GM18873 (cell line): ENCODE measurements around the gene WWC2.
"Not testable (repeated sequence)": the region's sequence is repeated elsewhere in the genome, so short reads cannot be mapped to it uniquely, and the experiment has no call there.

ENCODE experiments used
- ATAC-seq: cut with Tn5 transposase; IDR thresholded peaks from one replicate; pipeline ENCODE4 v1.9.1; 2021; ENCODE audit warnings: mild to moderate bottlenecking, moderate library complexity, moderate number of reproducible peaks; ENCODE audit not compliant: unreplicated experiment, low FRiP score

The WWC2 gene

GRCh38 chr4:183139972-183140570 is 41.0 kb downstream of the WWC2 start:
- ATAC-seq = no peak

- ATAC-seq = no peak
Observed at GRCh38 chr4:183140911-183141320, 41.9 kb downstream of the WWC2 start.

- ATAC-seq = no peak
Observed at GRCh38 chr4:183141997-183142396, 42.9 kb downstream of the WWC2 start.

- no peak for ATAC-seq
Observed at GRCh38 chr4:183142571-183143550, 43.8 kb downstream of the WWC2 start.

- ATAC-seq = no peak
Observed at GRCh38 chr4:183144787-183145186, 45.7 kb downstream of the WWC2 start.

- no peak for ATAC-seq
Observed at GRCh38 chr4:183145773-183146172, 46.7 kb downstream of the WWC2 start.

- no peak for ATAC-seq
Observed at GRCh38 chr4:183146478-183146877, 47.4 kb downstream of the WWC2 start.

- ATAC-seq = no peak
Observed at GRCh38 chr4:183147196-183147595, 48.1 kb downstream of the WWC2 start.

- no peak for ATAC-seq
Observed at GRCh38 chr4:183147983-183148382, 48.9 kb downstream of the WWC2 start.

- no peak for ATAC-seq
Observed at GRCh38 chr4:183149616-183150539, 50.8 kb downstream of the WWC2 start.

- ATAC-seq = not testable (repeated sequence)
Observed at GRCh38 chr4:183150664-183151063, 51.6 kb downstream of the WWC2 start.

- not testable (repeated sequence) for ATAC-seq
Observed at GRCh38 chr4:183152232-183152631, 53.2 kb downstream of the WWC2 start.

GRCh38 chr4:183153190-183153916 is 54.3 kb downstream of the WWC2 start:
- no peak for ATAC-seq

- no peak for ATAC-seq
Observed at GRCh38 chr4:183154701-183155391, 55.8 kb downstream of the WWC2 start.

- ATAC-seq = no peak
Observed at GRCh38 chr4:183155450-183156184, 56.6 kb downstream of the WWC2 start.

GRCh38 chr4:183157215-183157614 is 58.2 kb downstream of the WWC2 start:
- no peak for ATAC-seq

GRCh38 chr4:183158062-183158461 is 59.0 kb downstream of the WWC2 start:
- no peak for ATAC-seq

- no peak for ATAC-seq
Observed at GRCh38 chr4:183161630-183162029, 62.6 kb downstream of the WWC2 start.

GRCh38 chr4:183163135-183163534 is 64.1 kb downstream of the WWC2 start:
- ATAC-seq = no peak
